Measurements from ENCODE around the gene CCDC142.

The CCDC142 gene

GRCh38 chr2:74441690-74442482 is 40.9 kb downstream of the CCDC142 start, which contains the start of gene RTKN:
RTKN (minus strand) TSS chr2:74441937; CDS start chr2:74441816, 121 bp downstream.
- DNase-seq: no peak

DNA sequence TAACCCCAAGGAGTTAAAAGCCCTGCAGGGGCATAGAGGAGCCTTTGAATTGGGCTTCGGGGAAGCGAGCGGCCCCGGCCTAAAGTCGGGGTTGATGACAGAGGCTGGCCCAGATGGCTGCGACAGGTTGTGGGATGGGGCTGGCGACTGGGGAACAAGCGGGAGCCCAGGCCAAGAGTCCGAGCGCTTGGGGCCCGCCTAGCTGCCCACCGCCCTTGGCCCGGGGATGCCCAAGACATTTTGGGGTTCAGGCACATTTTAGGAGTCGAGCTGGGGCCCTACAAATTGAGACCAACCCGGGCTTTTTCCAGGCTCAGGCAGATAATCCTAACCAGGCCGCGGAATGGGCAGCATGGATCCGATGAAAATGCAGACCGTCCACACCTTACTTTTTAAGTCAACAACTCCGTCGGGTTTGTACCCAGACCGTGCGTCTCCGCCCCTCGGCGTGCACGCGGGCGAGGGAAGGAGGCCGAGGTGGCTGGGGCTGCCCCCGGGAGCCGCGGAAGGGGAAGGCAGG is 41.6 kb downstream of the CCDC142 start:
- DNase-seq: no peak

DNA sequence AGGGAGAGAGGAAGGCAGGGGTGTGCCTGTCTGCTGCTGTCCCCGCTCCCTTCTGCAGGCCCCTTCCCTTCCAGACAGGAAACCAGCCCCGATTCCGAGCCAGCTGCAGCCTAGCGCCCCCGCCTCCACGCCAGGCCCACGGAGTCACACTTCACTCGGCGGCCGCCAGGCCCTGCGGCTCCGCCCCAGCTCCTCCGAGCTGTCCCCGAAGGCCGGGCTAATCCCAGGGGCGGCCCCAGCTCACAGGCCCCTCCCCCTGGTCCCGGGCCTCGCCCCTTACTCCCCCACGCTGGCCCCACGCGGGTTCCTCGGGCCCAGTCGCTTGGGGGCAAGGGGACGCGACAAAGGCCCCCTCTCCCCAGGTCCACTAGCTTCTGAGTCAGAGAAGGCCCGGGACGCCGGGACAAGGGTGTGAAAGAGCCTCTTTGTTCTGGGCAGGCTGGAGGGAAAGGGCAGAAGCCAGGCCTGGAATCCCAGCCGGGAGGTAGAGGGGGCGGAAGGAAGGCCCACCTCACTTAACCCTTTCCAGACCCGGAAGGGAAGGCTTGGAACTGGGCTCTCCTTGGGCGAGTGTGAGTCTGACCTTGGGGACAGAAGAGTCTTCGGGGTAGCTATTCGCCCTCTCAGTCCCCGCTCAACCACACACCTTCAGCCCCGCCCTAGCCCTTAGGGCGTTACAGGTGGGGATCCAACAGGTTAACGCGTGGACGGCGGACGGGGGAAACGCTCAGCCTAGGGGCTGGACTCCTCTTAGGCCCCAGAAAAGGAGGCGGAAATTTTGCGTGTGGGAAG is 42.2 kb downstream of the CCDC142 start:
- peak; percentile 97 for DNase-seq

DNA sequence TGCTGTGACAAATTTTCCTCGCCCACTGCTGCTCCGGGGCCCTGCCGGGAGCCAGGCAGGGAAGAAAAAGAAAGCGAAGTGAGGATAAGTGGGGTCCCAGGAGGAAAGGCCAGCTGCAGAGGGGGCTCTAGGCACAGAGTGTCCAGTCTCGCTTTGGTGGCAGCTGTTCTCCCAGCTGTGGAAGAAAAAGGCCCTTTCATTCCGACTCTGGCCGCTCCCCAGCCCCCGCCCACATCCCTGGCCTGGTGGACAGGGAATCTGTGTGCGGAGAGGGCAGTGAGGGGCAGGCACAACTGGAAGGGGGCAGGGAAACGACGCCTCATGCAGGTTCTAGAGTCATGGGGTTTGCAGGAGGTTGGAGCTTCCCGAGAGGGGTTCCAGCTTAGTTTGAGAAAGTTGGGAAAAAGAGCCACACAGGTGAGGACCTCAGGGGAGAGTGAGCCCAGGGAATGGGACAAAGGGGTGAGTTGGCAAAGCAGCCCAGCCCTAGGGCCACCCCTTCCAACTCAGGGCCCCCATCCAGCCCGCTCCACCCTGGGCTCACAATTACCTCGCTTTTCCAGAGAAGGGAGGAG is 42.9 kb downstream of the CCDC142 start:
- DNase-seq: peak; percentile 93

DNA sequence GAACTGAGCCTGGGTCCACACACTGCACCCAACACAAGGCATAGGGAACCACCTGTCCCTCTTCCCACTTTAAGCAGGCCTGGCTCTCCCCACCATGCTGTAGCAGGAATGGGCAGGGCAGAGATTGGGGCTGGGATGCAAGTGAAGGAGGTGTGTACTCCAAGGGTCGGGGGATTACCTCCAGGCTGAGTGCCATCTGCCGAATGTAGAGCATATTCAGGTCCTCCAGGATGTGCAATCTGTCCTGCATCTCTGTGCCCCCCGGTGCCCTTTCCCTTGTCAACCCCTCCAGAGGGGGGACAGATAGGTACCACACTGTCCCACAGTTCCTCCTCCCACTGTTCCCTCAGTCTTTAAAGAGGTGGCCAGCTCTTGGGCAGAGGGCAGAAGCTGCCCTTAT is 43.4 kb downstream of the CCDC142 start:
- DNase-seq: no peak

- DNase-seq: no peak
Observed at GRCh38 chr2:74438248-74438647, 44.5 kb downstream of the CCDC142 start.

GRCh38 chr2:74436848-74437695 is 45.7 kb downstream of the CCDC142 start:
- DNase-seq: no peak

DNA sequence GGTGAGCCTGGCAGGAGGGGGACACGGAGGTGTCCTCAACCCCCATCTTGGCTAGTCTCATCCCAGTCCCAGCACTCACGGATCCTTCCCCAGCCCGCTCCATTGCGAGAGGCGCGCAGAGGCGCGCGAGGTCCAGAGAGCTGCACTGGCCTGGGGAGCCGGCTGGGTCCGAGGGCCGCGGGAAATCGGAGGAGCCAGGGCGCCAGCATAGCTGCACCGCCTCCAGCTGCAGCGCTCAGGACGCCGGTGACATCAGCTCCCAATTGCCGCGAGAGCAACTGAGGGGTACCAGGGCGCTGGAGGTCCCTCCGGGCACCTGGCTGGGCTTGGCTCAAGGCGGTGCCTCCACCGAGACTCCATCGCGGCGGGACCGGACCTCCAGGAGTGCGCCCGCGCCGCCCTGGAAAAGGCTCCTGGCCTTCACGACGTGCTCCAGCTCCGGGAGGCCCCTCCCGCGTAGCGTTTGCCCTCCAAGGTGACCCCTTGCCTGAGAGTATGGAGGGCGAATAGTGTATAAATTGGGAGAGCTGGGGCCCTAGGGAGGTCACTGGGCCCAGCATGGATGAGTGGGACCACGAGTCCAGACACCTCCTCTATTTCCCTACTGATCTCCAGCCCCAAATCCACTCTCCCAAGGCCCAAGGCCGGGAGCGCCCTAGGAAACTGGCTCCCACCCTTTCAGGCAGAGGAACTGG is 46.5 kb downstream of the CCDC142 start:
- no peak for DNase-seq

DNA sequence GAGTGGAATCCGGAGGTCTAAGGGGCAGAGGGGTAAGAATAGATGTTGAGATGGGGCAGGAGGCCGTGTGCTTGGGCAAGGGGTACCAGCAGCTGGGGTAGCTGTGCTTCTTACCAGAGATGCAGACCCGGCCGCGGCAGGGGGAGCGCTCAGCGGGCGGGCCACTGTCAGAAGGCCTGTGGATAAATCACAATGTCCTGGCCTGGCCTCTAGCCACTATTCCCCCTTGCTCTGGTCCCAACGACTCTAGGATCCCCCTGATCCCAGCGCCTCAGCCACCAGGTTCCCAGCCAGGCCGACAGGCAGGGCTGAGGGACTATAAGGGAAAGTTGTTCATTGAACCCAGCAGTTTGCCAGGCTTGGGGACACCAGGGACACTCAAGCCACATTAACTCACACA is 52.3 kb downstream of the CCDC142 start:
- DNase-seq: no peak

- DNase-seq: no peak
Observed at GRCh38 chr2:74429487-74430451, 53.0 kb downstream of the CCDC142 start.

GRCh38 chr2:74428675-74429074 is 54.1 kb downstream of the CCDC142 start:
- DNase-seq: no peak

- DNase-seq: no peak
Observed at GRCh38 chr2:74427551-74427950, 55.2 kb downstream of the CCDC142 start.

- no peak for DNase-seq
Observed at GRCh38 chr2:74426181-74426758, 56.5 kb downstream of the CCDC142 start.

GRCh38 chr2:74425523-74425922 is 57.3 kb downstream of the CCDC142 start:
- no peak for DNase-seq

DNA sequence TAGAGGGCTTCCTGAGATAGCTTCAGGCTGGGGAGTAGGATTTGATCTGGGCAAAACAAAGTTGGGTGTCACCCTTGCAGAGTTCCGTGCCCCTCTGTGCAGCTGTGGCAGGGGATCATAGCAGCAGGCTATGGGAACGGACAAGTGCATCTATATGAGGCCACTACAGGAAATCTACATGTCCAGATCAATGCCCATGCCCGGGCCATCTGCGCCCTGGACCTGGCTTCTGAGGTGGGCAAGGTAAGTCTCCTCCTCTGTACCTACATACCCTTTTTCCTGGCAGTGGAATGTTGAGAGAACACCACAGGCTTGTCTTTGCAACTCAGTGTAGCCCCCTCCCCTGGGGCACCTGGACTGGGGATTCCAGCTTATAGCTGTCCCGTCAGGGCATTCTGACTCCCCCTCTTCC is 57.8 kb downstream of the CCDC142 start:
- no peak for DNase-seq

- no peak for DNase-seq
Observed at GRCh38 chr2:74424139-74424992, 58.4 kb downstream of the CCDC142 start.
